Measurements from ENCODE around the gene RINL.

The RINL gene

GRCh38 chr19:38848299-38849146 is 29.6 kb downstream of the RINL start:
- no peak for DNase-seq

- no peak for DNase-seq
Observed at GRCh38 chr19:38846097-38846496, 32.0 kb downstream of the RINL start.

- DNase-seq: no peak
Observed at GRCh38 chr19:38845374-38846024, 32.6 kb downstream of the RINL start.

GRCh38 chr19:38844093-38844686 is 33.9 kb downstream of the RINL start:
- no peak for DNase-seq

- DNase-seq: no peak
Observed at GRCh38 chr19:38843175-38843758, 34.8 kb downstream of the RINL start.

- DNase-seq: no peak
Observed at GRCh38 chr19:38842439-38843174, 35.5 kb downstream of the RINL start.

- DNase-seq: no peak
Observed at GRCh38 chr19:38841787-38842438, 36.2 kb downstream of the RINL start.

- DNase-seq: no peak
Observed at GRCh38 chr19:38841180-38841766, 36.8 kb downstream of the RINL start.

GRCh38 chr19:38840583-38840968 is 37.5 kb downstream of the RINL start:
- no peak for DNase-seq

GRCh38 chr19:38839816-38840582 is 38.1 kb downstream of the RINL start:
- DNase-seq: no peak

GRCh38 chr19:38838986-38839761 is 38.9 kb downstream of the RINL start:
- no peak for DNase-seq

- DNase-seq: no peak
Observed at GRCh38 chr19:38838208-38838985, 39.7 kb downstream of the RINL start.

- DNase-seq: no peak
Observed at GRCh38 chr19:38837656-38838121, 40.4 kb downstream of the RINL start.

GRCh38 chr19:38836983-38837626 is 41.0 kb downstream of the RINL start:
- no peak for DNase-seq

- DNase-seq: no peak
Observed at GRCh38 chr19:38836159-38836982, 41.7 kb downstream of the RINL start.

- DNase-seq: no peak
Observed at GRCh38 chr19:38834590-38834989, 43.5 kb downstream of the RINL start.

GRCh38 chr19:38834104-38834490 is 44.0 kb downstream of the RINL start:
- DNase-seq: no peak

GRCh38 chr19:38833092-38833425 is 45.0 kb downstream of the RINL start:
- DNase-seq: peak in 1 of 3 donors; percentile 32
